HCT116 (cell line): ENCODE results near the gene BMX. TPM values are rescaled to one million over a fixed set of nuclear protein-coding genes. Genes with fewer than 3 reads are reported as not detected.

Experiments used
- ATAC-seq: fragments of 200-7000 bp; cut with Tn5 transposase; 2 replicates; pipeline ENCODE4 v1.9.1; 2020; ENCODE audit warnings: mild to moderate bottlenecking, moderate library complexity
- BruUV-seq: library from RNA; stranded (reverse); fragments of 400-500 nt; replicated peaks from 2 replicates; lab custom pipeline; 2021; lab: Mats Ljungman, UMichigan
- CTCF ChIA-PET: fragments of 300-600 bp; sonication (Branson Sonifier 250); formaldehyde crosslinking; loops from one replicate; lab custom pipeline; 2021; ENCODE audit warnings: antibody characterized with exemption; lab: Charles Lee
- POLR2A ChIA-PET: fragments of 300-600, 350-600 bp; sonication (Branson Sonifier 250); formaldehyde crosslinking; loops from one replicate; lab custom pipeline; 2021; ENCODE audit warnings: antibody characterized with exemption; lab: Charles Lee
- RAD21 ChIA-PET, 2 experiments: fragments of 300-600 bp; sonication (Branson Sonifier 250); formaldehyde crosslinking; loops; one replicate each; lab custom pipeline; 2023; ENCODE audit warnings: low total read pairs in 2 of 2; ENCODE audit not compliant: uncharacterized antibody in 2 of 2, unreplicated experiment in 2 of 2, low non-redundant PET in 1 of 2; lab: Charles Lee
- DNase-seq: peaks from one replicate; pipeline ENCODE4 v3.0.0-alpha.2; 2010; ENCODE audit warnings: low read depth, low spot score
- H2AFZ ChIP-seq: fragments of 200-600 bp; shearing (Covaris generic), sonication (generic); 2 replicates; pipeline ENCODE4 v1.6.1; 2017; ENCODE audit warnings: low read depth, mixed run types, mixed read lengths, antibody characterized with exemption, low read length; ENCODE audit not compliant: poor library complexity, severe bottlenecking
- H3K27ac ChIP-seq: 2 replicates; pipeline ENCODE4 v1.5.1; 2012; ENCODE audit warnings: low read depth, low read length
- H3K27me3 ChIP-seq: fragments of 200-600 bp; sonication (generic); 2 replicates; pipeline ENCODE4 v1.6.1; 2016; ENCODE audit warnings: mixed run types, low read length, mixed read lengths; ENCODE audit not compliant: insufficient read depth
- H3K36me3 ChIP-seq, 2 experiments: fragments of 200-500 bp in 1 of 2; fragments of 200-600 bp in 1 of 2; sonication (Bioruptor generic) in 1 of 2; sonication (generic) in 1 of 2; 2 replicates each; pipeline versions ENCODE4 v1.5.1 to v1.6.1; 2014 to 2016; ENCODE audit warnings: low read length in 2 of 2, inconsistent platforms in 1 of 2, mixed read lengths in 1 of 2, mixed run types in 1 of 2; ENCODE audit not compliant: insufficient read depth in 2 of 2, control insufficient read depth in 1 of 2
- H3K4me1 ChIP-seq, 2 experiments: fragments of 200-600 bp in 1 of 2; sonication (generic) in 1 of 2; 2 replicates each; pipeline versions ENCODE4 v1.5.1 to v1.6.1; 2012 to 2017; ENCODE audit warnings: low read length in 2 of 2, inconsistent platforms in 1 of 2, mild to moderate bottlenecking in 1 of 2, mixed read lengths in 1 of 2, mixed run types in 1 of 2, moderate library complexity in 1 of 2; ENCODE audit not compliant: insufficient read depth in 2 of 2, control insufficient read depth in 1 of 2
- H3K4me2 ChIP-seq: fragments of 200-600 bp; sonication (generic); 2 replicates; pipeline ENCODE4 v1.6.1; 2017; ENCODE audit warnings: mixed run types, low read length, mixed read lengths
- H3K4me3 ChIP-seq, 2 experiments: fragments of 200-600 bp in 1 of 2; sonication (generic) in 1 of 2; replicated peaks in 1 of 2; 2 replicates each; pipeline ENCODE4 v1.5.1; 2011 to 2016; ENCODE audit warnings: low read length in 2 of 2, control low read depth in 1 of 2, low read depth in 1 of 2, mild to moderate bottlenecking in 1 of 2, mixed read lengths in 1 of 2, mixed run types in 1 of 2
- H3K79me2 ChIP-seq: fragments of 200-600 bp; sonication (generic); 2 replicates; pipeline ENCODE4 v1.6.1; 2017; ENCODE audit warnings: mild to moderate bottlenecking, mixed run types, low read length, moderate library complexity, mixed read lengths; ENCODE audit not compliant: insufficient read depth
- H3K9ac ChIP-seq: fragments of 200-600 bp; sonication (generic); 2 replicates; pipeline ENCODE4 v1.6.1; 2016; ENCODE audit warnings: low read length, mixed read lengths
- H3K9me2 ChIP-seq: fragments of 200-600 bp; sonication (generic), shearing (Covaris generic); 2 replicates; pipeline ENCODE4 v1.6.1; 2017; ENCODE audit warnings: mixed run types, mild to moderate bottlenecking, moderate library complexity; ENCODE audit not compliant: insufficient read depth
- H3K9me3 ChIP-seq, 2 experiments: fragments of 200-500 bp in 1 of 2; fragments of 200-600 bp in 1 of 2; sonication (Bioruptor generic) in 1 of 2; sonication (generic) in 1 of 2; 2 replicates each; pipeline ENCODE4 v1.6.1; 2014 to 2017; ENCODE audit warnings: low read length in 2 of 2, mixed read lengths in 2 of 2, inconsistent platforms in 1 of 2, low read depth in 1 of 2, mild to moderate bottlenecking in 1 of 2, mixed run types in 1 of 2, moderate library complexity in 1 of 2; ENCODE audit not compliant: control insufficient read depth in 1 of 2, insufficient read depth in 1 of 2
- H4K20me1 ChIP-seq: fragments of 200-600 bp; sonication (generic), shearing (Covaris generic); 2 replicates; pipeline ENCODE4 v1.6.1; 2017; ENCODE audit warnings: mixed run types, mild to moderate bottlenecking, moderate library complexity; ENCODE audit not compliant: insufficient read depth
- ATF3 ChIP-seq: IDR thresholded peaks from 2 replicates; pipeline ENCODE4 v1.6.1; 2012
- CEBPB ChIP-seq: IDR thresholded peaks from 2 replicates; pipeline ENCODE4 v1.6.1; 2012; ENCODE audit warnings: low read depth
- CTCF ChIP-seq, 3 experiments: fragments of 200-600 bp in 1 of 3; sonication (generic) in 1 of 3; IDR thresholded peaks in 2 of 3; conservative IDR thresholded peaks in 1 of 3; 2 replicates each; pipeline ENCODE4 v1.5.1; 2012 to 2017; ENCODE audit warnings: low read depth in 2 of 3, low read length in 2 of 3, antibody characterized with exemption in 1 of 3, borderline replicate concordance in 1 of 3, control low read depth in 1 of 3, mild to moderate bottlenecking in 1 of 3, mixed read lengths in 1 of 3, mixed run types in 1 of 3, moderate library complexity in 1 of 3; ENCODE audit not compliant: insufficient read depth in 1 of 3
- EZH2phosphoT487 ChIP-seq: fragments of 200-600 bp; IDR thresholded peaks from 2 replicates; pipeline ENCODE4 v1.6.1; 2018; ENCODE audit warnings: antibody characterized with exemption, borderline replicate concordance
- FOSL1 ChIP-seq: IDR thresholded peaks from 2 replicates; pipeline ENCODE4 v1.6.1; 2012; ENCODE audit warnings: low read depth
- POLR2A ChIP-seq: IDR thresholded peaks from 2 replicates; pipeline ENCODE4 v1.7.0; 2011; ENCODE audit warnings: borderline replicate concordance; ENCODE audit not compliant: insufficient read depth, insufficient read length; ENCODE audit errors: extremely low read depth
- RAD21 ChIP-seq: IDR thresholded peaks from 2 replicates; pipeline ENCODE4 v1.6.1; 2012; ENCODE audit warnings: low read depth, mild to moderate bottlenecking
- SP1 ChIP-seq: IDR thresholded peaks from 2 replicates; pipeline ENCODE4 v1.6.1; 2012; ENCODE audit warnings: low read depth
- SRF ChIP-seq: IDR thresholded peaks from 2 replicates; pipeline ENCODE4 v1.6.1; 2012; ENCODE audit warnings: low read depth
- ZBTB33 ChIP-seq: IDR thresholded peaks from 2 replicates; pipeline ENCODE4 v1.6.1; 2011; ENCODE audit warnings: mild to moderate bottlenecking, low read length, moderate library complexity; ENCODE audit not compliant: insufficient replicate concordance; ENCODE audit errors: extremely low read depth
- ZNF274 ChIP-seq: fragments of 200-500 bp; sonication (Bioruptor generic); IDR thresholded peaks from 2 replicates; pipeline ENCODE4 v1.6.1; 2014; ENCODE audit warnings: mild to moderate bottlenecking, low read depth, low read length, inconsistent platforms
- intact Hi-C: fragments of 100-400 bp; cut with micrococcal nuclease; formaldehyde crosslinking; loops from 2 replicates; pipeline ENCODE4 v1.10.0; 2022
- total RNA-seq: library from RNA; stranded (reverse); gene quantifications from one replicate; pipeline ENCODE4 v1.2.1, GENCODE V29; 2021; ENCODE audit not compliant: unreplicated experiment
- TF ChIP-seq, protein P1 (sequence below): IDR thresholded peaks from 2 replicates; pipeline ENCODE4 v1.6.1; 2012

The BMX gene
- total RNA-seq, 1 experiment from 2014 or later = not detected

DNA sequence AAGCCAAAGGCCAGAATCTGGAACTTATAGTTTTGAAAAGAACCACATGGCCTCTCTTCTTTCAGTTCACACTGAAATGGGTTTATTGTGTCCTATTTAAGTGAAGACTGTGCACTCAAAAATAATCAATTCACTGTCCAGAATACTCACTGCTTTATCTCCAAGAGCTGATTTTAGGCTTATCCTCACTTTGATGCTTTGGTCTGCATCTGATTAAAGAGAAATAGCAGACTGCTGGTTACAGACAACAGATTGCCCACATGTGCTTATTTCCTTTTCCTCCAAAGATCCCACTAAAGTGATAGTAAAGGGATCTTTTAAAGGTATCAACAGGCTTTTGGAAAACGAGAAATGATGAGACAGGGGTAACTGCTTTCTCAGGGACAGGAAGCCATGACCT lies 69.5 kb downstream of the BMX start:
- Histone ChIP-seq H3K4me1 (no peaks in the 10 kb centered on the region; a peak in 1 of 4 replicates), H3K36me3 (no peaks in the 10 kb centered on the region), H3K9me3 (no peaks in the 10 kb centered on the region), H3K9ac (no peak overlapping the region), H3K4me3 (no peak overlapping the region), H3K9me2 (no peaks in the 10 kb centered on the region), H3K4me2 (no peak overlapping the region), H4K20me1 (no peaks in the 10 kb centered on the region), H3K27ac (no peak overlapping the region), H3K79me2 (no peaks in the 10 kb centered on the region), H2AFZ (no peak overlapping the region), H3K27me3 (no peaks in the 10 kb centered on the region)
- intact Hi-C loops = no loop called here
- no TSS peak for BruUV-seq
- ChIA-PET RAD21 (no interaction called here), POLR2A (no interaction called here), CTCF (no interaction called here)
- DNase-seq (no peak), ATAC-seq (no peak)
- TF ChIP-seq ATF3 = no peak
- TF ChIP-seq SP1 = no peak
- TF ChIP-seq, protein P1, sequence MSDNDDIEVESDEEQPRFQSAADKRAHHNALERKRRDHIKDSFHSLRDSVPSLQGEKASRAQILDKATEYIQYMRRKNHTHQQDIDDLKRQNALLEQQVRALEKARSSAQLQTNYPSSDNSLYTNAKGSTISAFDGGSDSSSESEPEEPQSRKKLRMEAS = no peak
- TF ChIP-seq FOSL1 = no peak
- no peak for TF ChIP-seq POLR2A
- no peak for TF ChIP-seq CTCF (IDR thresholded peaks at IDR 0.05 in 2 of 3, conservative IDR thresholded peaks at IDR 0.05 in 1 of 3; ENCODE audit: borderline replicate concordance in 1 of 3, insufficient read depth in 1 of 3, low read depth in 2 of 3, low read length in 2 of 3)
- no peak for TF ChIP-seq ZNF274
- TF ChIP-seq EZH2phosphoT487 = no peak
- TF ChIP-seq SRF = no peak
- TF ChIP-seq CEBPB = no peak
- no peak for TF ChIP-seq ZBTB33
- no peak for TF ChIP-seq RAD21
